Stimulated activated CD4-positive, alpha-beta T cell treated with anti-CD3 and anti-CD28 coated beads, Interleukin-1b, Interleukin-23, amount 100 ng/mL, for 24 hours (primary cell): Measurements from ENCODE around the gene GPR17.

Source experiments
- DNase-seq, 4 experiments: peaks; one replicate each; pipeline ENCODE4 v3.0.0-alpha.2; 2020; ENCODE audit warnings: low read depth in 4 of 4, low spot score in 1 of 4

GPR17 gene

DNA sequence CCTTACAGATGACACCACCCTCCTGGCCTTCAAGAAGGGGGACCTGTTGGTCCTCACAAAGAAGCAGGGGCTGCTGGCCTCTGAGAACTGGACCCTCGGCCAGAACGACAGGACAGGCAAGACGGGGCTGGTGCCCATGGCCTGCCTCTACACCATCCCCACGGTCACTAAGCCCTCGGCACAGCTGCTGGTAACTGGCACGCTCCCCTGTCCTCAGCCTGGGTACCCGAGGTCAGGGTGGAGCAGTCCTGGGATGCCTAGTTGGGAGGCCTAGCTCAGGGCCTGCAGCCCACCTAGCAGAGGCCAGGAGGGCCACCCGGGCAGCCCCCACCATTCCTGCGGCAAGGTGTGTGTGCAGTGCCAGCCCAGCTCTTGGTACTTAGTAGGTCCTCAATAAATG lies 16.3 kb upstream of the GPR17 start:
- DNase-seq = no peak

DNA sequence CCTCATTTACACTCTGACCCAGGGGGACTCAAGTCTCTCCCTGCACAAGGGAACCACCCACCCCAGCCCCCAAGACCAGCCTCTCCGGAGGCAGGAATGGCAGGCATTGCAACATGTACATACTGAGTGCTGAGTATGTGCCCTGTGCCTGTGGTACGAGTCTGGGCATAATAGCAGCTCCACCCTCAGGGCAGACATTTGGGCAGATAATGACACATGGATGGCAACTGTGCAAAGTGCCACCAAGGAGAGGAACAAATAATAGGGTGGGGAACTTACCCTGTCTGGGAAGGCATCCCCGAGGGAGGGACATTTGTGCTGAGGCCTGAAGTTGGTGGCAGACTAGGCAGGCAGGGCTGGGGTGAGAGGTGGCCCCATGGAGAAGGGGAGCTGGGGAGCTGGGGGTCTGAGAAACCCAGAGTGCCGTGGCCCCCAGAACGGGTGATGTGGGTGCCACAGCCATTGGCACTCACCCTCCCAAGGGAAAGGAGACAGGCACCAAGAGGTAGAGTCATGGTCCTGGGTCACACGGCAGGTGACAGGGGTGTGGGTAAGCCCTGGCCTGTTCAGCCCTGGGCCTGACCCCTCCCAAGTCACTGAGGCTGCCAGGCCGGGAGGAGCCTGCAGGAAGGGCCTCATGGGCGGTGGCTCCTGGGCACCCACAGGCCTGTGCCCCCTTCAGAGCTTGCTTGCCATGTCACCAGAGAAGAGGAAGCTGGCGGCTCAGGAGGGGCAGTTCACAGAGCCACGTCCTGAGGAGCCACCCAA lies 15.7 kb upstream of the GPR17 start:
- DNase-seq = no peak

DNA sequence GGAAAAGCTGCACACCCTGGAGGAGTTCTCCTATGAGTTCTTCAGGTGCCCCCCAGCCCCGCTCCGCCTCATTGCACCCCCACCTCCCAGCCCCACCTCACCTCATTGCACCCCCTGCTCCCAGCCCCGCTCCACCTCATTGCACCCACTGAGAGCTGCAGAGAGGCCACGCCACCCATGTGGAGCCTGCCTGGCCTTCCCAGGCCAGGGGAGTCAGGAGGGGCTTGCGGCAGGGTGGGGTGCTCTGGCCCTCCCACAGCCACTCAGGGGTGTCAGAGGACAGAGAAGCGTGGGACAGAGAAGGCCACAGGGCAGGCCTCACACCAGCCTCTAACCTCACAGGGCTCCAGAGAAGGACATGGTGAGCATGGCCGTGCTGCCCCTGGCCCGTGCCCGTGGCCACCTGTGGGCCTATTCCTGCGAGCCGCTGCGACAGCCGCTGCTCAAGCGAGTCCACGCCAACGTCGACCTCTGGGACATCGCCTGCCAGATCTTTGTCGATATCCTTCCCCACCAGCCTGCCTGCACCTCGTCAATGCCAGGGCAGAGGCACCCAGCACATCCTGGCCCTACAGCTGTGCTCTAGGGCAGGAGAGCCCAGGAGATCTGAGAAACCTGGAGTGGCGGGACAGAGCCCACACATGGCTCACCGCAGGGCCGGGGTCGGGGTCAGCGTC lies 15.0 kb upstream of the GPR17 start:
- no peak for DNase-seq

DNA sequence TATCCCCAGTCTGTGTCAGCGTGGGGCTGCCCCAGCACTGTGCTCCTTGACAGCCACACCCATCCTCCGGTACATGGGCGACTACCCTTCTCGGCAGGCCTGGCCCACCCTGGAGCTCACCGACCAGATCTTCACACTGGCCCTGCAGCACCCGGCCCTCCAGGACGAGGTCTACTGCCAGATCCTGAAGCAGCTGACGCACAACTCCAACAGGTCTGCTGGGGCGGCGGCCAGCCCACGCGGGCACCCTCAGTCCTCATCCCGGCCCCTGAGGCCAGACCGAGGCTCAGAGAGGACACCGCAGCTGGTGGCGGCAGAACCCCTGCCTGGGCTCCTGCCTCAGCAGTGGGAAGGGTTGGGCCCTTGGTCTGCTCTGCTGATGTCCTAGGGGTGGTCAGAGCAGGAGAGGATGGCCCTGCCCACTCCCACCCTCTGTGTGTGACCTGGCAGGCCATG lies 14.4 kb upstream of the GPR17 start:
- DNase-seq = no peak

DNA sequence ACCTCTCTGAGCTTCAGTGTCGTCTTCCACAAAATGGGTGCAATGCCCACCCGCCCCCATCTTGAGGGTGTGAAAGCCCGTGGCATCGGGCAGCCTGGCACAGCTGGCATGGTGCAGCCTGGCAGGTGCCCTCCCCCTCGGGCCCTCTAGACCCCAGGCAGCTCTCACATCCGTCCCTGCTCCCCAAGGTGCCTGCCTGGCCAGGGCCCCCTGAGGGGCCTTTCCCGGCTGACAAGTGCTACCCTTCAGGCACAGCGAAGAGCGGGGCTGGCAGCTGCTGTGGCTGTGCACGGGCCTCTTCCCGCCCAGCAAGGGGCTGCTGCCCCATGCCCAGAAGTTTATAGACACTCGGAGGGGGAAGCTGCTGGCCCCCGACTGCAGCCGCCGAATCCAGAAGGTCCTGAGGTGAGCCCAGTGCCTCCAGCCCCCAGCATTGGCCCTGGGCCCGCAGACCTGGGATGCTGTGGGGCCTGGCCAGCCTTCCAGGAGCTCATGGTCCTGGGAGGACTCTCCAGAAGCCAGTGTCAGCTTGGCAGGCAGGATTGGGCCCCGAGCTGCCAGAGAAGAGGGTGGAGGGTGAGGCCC lies 13.9 kb upstream of the GPR17 start:
- no peak for DNase-seq

DNA sequence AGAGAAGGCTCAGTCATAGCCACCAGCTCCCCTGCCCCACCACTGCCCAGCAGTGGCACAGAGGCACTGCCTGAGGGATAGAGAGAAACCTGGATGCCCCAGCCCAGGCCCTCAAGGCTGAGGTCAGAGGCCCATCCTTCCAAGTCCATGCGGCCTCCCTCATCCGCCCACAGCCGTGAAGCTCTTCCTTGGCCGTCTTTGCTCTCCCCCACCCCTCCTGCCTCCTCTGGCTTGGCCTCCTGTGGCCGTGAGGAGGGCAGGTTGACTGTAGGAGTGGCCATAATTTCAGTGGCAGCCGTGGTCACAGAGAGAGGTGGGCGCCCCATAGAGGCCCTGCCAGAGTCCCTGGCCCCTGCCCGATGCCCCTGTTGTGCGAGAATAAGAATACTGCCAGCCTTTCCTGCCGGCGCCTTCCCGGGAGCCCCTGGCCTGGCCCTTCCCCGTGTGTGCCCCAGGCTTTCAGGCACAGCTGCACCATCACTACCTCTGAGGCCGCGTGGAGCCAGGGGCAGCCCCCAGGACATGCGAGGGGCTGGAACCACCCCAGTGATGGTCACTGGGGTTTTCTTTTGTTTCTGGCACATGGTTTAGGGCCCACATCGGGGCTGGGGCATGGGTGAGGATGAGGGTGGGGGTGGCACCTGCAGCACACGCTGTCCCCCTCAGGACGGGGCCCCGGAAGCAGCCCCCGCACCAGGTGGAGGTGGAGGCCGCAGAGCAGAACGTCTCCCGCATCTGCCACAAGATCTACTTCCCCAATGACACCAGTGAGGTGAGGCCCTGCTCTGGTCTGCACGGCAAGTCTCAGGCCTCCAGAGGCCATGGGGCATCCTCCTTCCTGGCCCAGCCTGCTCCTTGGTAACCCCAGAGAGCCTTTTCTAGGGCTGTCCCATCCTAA lies 13.1 kb upstream of the GPR17 start:
- no peak for DNase-seq

DNA sequence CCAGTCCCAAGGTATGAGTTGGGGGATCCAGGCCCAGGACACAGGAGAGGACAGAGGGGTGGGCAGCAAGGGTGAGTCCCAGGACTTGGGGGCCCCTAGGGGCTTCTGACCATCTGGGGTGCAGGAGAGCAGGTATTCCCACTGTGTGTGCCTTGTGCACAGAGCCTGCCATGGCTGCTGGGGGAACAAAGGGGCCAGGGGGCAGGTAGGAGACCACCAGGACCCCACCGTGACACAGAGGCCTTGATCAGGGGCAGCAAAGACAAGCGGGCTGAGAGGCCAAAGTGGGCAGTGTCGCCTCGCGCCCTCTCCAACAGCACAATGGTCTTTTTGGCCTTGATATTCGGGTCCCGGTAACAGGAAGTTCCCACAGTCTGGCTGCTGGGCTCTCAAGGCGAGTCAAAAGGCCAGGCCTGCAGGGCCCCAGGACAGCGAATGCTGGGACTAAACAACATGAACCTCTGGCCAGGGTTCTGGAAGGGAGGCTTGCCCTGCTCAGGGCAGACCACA lies 12.3 kb upstream of the GPR17 start:
- DNase-seq = no peak

DNA sequence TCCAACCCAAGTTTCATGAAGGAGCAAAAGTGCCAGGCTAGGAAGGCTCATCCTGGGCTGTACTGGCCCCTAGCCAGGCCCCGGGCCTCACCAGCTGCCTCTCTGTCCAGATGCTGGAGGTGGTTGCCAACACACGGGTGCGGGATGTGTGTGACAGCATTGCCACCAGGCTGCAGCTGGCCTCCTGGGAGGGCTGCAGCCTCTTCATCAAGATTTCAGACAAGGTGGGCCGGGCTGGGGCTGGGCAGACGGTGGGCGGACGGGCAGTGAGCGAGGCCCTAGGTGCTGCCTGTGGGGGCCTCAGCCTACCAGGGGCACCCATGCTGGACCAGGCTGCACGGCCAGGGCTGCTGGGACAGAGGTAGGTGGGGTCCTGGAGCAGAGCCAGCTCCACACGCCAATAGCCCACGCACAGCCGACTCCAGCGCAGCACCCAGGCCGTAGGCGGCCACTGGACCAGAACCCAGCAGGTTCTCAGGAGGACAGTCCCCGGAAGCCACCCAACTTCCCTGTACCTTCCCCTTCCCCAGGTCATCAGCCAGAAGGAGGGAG lies 11.8 kb upstream of the GPR17 start:
- no peak for DNase-seq

DNA sequence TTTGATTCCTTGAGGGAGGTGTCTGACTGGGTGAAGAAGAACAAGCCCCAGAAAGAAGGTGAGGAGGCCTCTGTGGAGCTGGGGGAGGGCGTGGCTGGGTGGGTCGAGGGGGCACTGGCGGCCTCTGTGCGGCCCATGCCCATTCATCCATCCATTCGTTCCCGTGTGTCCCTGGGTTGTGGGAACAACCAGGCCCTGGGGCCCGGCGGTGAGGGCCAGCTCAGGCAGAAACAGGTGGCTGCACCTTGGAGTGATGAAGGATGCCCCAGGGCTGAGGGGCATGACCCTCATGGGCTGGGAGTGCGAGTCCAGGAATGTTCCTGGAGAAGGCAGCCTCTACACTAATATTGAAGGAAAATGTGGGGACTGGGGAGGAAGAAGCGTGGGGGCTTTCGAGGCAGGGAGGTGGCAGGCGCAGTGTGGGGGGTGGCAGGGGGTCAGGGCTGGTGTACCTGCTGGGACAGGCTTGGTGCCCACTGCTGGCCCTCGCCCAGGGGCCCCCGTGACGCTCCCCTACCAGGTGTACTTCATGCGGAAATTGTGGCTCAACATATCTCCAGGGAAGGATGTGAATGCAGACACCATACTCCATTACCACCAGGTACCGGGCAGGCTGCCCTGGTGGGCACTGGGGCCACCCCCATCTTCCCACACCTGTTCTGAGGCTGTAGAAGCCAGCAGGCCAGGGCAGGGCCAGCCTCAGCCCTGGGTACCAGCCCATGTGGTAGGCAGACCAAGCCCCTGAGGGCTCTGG lies 11.2 kb upstream of the GPR17 start:
- no peak for DNase-seq

DNA sequence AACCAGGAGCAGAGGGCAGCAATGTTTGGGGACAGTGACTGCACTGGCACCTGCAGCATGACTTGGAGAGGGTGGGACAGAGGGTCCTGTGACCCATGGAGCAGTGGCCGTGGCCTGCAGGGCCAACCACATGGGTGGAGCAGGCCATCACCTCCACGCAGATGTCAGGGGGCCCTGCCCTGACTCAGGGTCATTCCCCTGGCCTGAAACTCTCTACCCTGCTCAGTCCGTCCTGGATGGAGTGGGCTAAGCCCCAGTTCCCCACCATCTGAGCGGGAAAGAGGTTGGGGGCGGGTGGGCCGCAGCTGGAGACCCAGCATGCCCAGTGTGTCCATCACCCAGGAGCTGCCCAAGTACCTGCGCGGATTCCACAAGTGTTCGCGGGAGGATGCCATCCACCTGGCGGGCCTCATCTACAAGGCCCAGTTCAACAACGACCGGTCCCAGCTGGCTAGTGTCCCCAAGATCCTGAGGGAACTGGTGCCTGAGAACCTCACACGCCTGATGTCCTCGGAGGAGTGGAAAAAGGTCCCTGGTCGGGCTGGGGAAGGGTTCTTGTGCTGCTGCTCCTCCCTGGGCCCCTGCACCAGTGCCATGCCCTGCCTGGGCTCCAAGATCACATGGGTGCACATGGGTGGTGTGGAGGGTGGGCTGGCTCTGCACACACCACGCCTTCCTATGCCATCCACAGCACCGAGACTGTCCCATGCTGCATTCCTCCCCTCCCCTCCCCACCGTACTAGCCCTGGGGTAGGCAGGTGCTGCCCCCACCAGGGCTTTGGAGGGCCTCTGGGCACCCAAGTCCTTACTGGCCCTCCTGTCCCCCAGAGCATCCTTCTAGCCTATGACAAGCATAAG lies 10.3 kb upstream of the GPR17 start:
- no peak for DNase-seq

DNA sequence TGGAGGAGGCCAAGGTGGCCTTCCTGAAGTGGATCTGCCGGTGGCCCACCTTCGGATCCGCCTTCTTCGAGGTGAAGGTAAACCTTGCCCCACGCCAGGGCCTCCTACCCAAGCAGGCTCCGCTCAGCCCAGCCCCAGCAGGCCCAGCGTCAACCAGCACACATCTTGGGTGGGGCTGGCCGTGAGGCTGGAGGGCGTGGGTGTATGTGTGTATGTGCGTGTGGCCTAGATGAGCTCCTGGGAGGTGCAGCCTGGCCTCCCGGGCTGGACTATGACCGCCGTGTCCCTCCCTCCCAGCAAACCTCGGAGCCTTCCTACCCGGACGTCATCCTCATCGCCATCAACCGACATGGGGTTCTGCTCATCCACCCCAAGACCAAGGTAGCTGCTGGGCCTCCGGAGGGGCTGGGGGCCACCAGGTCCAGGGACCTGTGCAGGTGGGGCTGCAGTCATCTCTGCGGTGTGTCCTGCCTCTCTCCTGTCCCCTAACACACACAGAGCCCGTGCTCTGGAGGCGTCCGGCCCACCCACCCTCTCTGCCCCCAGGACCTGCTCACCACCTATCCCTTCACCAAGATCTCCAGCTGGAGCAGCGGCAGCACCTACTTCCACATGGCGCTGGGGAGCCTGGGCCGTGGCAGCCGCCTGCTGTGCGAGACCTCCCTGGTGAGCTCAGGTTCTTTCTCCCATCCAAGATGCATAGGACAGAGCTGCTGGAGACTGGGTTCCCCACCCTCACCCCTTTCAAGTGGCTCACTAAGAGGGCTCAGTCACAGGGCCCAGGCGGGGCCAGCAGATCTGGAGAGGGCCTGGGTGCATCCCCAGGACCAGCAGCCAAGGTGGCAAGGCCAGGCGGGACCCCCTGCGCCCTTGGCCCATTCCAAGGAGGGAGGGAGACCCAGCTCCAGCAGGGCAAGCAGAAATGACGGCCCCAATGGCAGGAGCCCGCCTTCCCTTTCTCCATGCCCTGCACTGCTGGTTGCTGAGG lies 9.4 kb upstream of the GPR17 start:
- no peak for DNase-seq

DNA sequence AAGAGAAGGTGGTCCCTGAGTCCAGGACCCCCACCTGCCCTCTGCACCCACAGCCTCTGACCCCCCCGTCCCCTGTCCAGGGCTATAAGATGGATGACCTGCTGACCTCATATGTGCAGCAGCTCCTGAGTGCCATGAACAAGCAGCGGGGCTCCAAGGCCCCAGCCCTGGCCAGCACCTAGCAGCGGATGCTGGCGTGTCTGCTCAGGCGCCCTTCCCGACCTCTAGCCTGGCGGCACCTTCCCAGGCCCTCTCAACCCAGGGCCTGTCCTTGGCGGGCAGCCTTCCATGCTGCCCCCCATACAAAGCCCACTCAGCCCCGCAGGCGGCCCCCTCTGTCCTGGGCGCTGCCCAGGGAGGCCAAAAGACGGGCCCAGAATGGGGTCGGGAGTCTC lies 8.7 kb upstream of the GPR17 start:
- DNase-seq = no peak

DNA sequence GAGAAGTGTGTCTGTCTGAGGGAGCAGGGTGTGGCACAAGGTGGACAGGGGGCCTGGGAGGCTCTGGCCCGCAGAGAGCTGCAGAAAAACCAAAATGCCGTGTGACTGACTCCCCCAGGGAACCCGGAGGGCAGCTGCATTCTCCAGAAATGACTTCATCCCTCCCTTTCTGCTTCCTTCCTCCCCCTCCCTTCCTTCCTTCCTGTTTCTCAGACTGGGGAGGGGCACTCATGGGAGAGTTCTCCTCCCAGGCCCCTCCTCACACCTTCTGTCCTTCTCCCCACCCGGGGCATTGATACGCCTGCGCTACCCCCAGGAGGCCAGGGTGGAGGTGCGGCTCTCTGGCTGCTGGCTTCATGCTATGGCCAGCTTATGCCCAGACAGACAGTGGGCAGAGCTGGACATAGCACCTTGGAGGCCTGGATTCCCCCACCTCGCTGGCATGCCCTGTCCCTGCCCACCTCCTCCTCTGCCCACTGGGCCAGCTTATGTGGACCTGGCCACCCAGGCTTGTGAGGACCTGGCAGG lies 8.2 kb upstream of the GPR17 start:
- no peak for DNase-seq

DNA sequence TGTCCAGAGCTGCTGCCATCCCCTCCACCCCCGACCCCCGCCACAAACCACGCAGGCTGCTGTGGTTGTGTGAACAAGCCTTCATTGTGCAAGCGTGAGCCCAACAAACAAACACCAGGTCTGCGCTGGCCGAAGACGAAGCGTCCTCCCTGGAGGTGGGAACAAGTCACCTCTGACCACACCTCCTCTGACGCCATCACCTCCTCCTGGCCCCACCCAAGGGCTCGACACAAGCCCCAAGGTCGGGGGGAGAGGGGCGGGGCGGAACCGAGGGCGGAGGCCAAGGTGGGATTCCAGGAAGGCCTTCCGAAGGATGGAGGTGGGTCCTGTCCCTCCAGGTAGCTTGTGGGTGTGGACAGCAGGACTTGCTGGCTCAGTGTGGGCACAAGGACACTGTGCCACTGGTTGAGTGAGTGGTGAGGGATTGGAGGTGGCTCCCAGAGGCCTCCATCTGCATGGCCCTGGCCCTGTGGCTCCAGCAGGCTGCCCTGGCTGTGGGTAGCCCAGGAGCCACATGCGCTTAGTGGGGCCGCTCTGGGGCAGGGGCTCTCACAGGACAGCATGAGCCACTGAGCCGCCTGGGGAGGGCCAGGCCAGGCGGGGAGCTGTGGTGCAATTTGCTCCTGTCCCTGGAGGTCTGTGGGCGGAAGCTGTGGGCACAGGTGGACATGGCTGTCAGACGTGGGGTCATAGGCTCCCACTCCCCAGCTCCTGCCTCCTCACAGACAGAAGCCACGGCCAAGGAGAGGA lies 7.4 kb upstream of the GPR17 start:
- no peak for DNase-seq

DNA sequence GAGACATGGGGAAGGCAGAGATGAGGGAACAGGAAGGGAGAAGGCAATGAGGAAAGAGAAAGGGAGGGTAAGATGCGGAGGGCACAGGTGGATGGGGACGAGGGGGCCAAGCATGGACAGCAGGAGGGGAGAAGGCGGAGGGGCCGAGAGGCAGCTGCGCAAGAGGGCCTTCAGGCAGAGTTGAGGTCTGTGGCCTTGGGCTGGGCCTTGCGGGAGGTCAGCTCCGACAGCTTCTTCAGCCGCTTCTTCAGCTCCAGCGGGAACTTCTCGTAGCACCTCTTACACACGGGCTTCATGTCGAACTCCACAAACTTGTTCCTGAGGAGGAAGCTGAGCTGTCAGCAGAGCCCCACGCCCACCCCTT lies 6.9 kb upstream of the GPR17 start:
- no peak for DNase-seq

DNA sequence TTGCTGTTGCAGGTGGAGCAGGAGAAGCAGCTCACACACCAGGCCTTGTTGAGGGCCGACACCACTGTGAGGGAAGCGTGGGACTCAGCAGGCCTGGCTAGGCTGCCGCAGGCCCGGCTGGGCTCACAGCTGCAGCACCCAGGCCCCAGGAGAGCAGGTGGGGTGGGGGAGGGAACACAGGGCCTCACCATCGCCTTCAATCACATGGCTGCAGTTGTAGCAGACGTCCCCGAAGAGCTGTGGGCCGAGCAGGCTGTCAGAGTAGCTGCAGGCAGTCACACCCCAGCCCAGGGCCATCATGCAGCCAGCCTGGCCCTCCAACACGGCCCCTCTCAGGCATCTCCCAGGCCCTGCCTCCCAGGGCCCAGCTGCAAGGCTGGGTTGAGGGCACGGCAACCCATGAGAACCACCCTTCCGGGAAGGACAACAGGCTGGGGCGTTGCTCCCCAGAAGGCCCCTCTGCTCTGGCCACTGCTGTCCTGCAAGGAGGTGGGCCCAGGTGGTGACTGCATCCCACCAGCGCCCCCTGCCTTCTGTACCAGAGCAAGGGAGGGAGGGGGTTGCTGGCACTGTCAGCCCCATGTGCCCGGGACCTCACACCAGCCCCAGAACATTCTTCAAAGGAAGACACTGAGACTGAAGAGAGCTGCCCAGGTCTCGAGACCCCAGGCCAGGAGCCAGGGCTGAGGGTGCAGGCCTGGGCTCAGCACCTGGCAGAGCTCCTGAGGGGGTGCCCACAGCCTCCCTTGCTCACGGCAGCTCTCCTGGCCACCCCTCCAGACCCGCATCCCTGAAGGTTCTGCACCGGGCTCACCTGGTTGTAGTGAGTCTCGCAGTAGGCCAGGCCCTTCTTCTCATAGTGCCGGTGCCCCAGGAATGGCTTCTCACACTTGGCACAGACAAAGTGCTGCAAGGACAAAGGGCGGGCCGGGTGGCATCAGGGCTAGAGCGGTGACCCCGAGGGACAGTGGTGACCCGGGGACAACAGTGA lies 5.6 kb upstream of the GPR17 start:
- no peak for DNase-seq
